BJ (cell line): ENCODE data around the gene XKR3. TPM values are rescaled to one million over a fixed set of nuclear protein-coding genes. Genes with fewer than 3 reads are reported as not detected.

Source experiments
- CTCF ChIA-PET: fragments of 350-600 bp; formaldehyde crosslinking; extraction: SDS; loops from one replicate; lab custom pipeline; 2021; ENCODE audit warnings: antibody characterized with exemption, inconsistent platforms; lab: Yijun Ruan, JAX
- POLR2A ChIA-PET: fragments of 300-600 bp; sonication (Branson Sonifier 250); formaldehyde crosslinking; extraction: SDS; loops from one replicate; lab custom pipeline; 2021; ENCODE audit warnings: antibody characterized with exemption; lab: Charles Lee
- DNase-seq: peaks from one replicate; pipeline ENCODE4 v3.0.0-alpha.2; 2011; ENCODE audit warnings: low read depth
- H3K27me3 ChIP-seq: 2 replicates; pipeline ENCODE4 v1.6.0; 2011; ENCODE audit warnings: low read length; ENCODE audit not compliant: control insufficient read depth, insufficient read depth
- H3K36me3 ChIP-seq: 2 replicates; pipeline ENCODE4 v1.5.1; 2011; ENCODE audit warnings: low read length; ENCODE audit not compliant: control insufficient read depth, insufficient read depth
- H3K4me3 ChIP-seq: 2 replicates; pipeline ENCODE4 v1.5.1; 2011; ENCODE audit warnings: low read depth, mild to moderate bottlenecking, control low read depth, low read length
- CTCF ChIP-seq: IDR thresholded peaks from 2 replicates; pipeline ENCODE4 v1.5.1; 2011; ENCODE audit warnings: low read depth, mild to moderate bottlenecking, control low read depth, inconsistent platforms, low read length, moderate library complexity; ENCODE audit not compliant: insufficient read depth
- polyA plus RNA-seq: library from polyadenylated mRNA; depleted of rRNA; stranded (reverse); fragments of >200 nt; gene quantifications from 2 replicates; pipeline ENCODE4 v1.2.3, GENCODE V29; 2011

The XKR3 gene
- polyA plus RNA-seq, 1 experiment = not detected

- TF ChIP-seq CTCF = no peak
- ChIA-PET CTCF (interaction anchor here (0.7 kb wide), 1 partner anchor 23 kb away, joined by 3 read pairs; no protein-coding TSS in a partner anchor), POLR2A (no interaction called here)
- Histone ChIP-seq H3K4me3 (no peak overlapping the region), H3K27me3 (no peaks in the 10 kb centered on the region), H3K36me3 (no peaks in the 10 kb centered on the region)
- DNase-seq = no peak
These were observed 6.0 kb downstream of the XKR3 start for GRCh38 chr22:16819249-16819648.

- no peaks in the 10 kb centered on the region for H3K36me3 ChIP-seq
- DNase-seq = no peak
- no peak overlapping the region for H3K4me3 ChIP-seq
- no peak for TF ChIP-seq CTCF
- POLR2A ChIA-PET = no interaction called here
- CTCF ChIA-PET = no interaction called here
- no peaks in the 10 kb centered on the region for H3K27me3 ChIP-seq
These were observed 6.7 kb downstream of the XKR3 start for GRCh38 chr22:16818538-16818937.

- ChIA-PET CTCF (no interaction called here), POLR2A (no interaction called here)
- no peaks in the 10 kb centered on the region for H3K27me3 ChIP-seq
- no peak overlapping the region for H3K4me3 ChIP-seq
- no peak for DNase-seq
- H3K36me3 ChIP-seq = no peaks in the 10 kb centered on the region
- no peak for TF ChIP-seq CTCF
These were observed 10.1 kb downstream of the XKR3 start for GRCh38 chr22:16815073-16815472.

- no peak for TF ChIP-seq CTCF
- POLR2A ChIA-PET = no interaction called here
- no peak for DNase-seq
These were observed 14.9 kb downstream of the XKR3 start for GRCh38 chr22:16810188-16810802.

GRCh38 chr22:16808744-16809143, 16.5 kb downstream of the XKR3 start:
- POLR2A ChIA-PET = no interaction called here
- CTCF ChIA-PET = no interaction called here

More at GRCh38 chr22:16810188-16810802, 14.9 kb downstream of the XKR3 start:
- Histone ChIP-seq H3K4me3 (no peak overlapping the region), H3K27me3 (no peaks in the 10 kb centered on the region), H3K36me3 (no peaks in the 10 kb centered on the region)
- CTCF ChIA-PET = no interaction called here

More at GRCh38 chr22:16808744-16809143, 16.5 kb downstream of the XKR3 start:
- Histone ChIP-seq H3K36me3 (no peaks in the 10 kb centered on the region), H3K27me3 (no peaks in the 10 kb centered on the region), H3K4me3 (no peak overlapping the region)
- no peak for TF ChIP-seq CTCF
- DNase-seq = no peak
